IMR-90 (cell line): Measurements from ENCODE around the gene FNDC3A. TPM values are rescaled to one million over a fixed set of nuclear protein-coding genes. Genes with fewer than 3 reads are reported as not detected.

ENCODE experiments used
- ATAC-seq: fragments of 200-7000 bp; cut with Tn5 transposase; 2 replicates; pipeline ENCODE4 v1.9.1; 2020; ENCODE audit warnings: low read depth, mild to moderate bottlenecking, moderate library complexity
- BruUV-seq: library from RNA; stranded (reverse); fragments of 400-500 nt; replicated peaks from 2 replicates; lab custom pipeline; 2021; lab: Mats Ljungman, UMichigan
- CTCF ChIA-PET: fragments of 300-600 bp; formaldehyde crosslinking; extraction: SDS; loops from one replicate; lab custom pipeline; 2021; ENCODE audit warnings: antibody characterized with exemption; lab: Yijun Ruan, JAX
- POLR2A ChIA-PET: fragments of 300-600 bp; sonication (Branson Sonifier 250); formaldehyde crosslinking; loops from one replicate; lab custom pipeline; 2022; ENCODE audit warnings: antibody characterized with exemption; ENCODE audit not compliant: unreplicated experiment; lab: Charles Lee
- DNase-seq: peaks from one replicate; pipeline ENCODE4 v3.0.0; 2013
- H2AFZ ChIP-seq: replicated peaks from 2 replicates; pipeline ENCODE3; 2013; ENCODE audit warnings: low read length, mild to moderate bottlenecking; ENCODE audit not compliant: poor library complexity
- H2AK5ac ChIP-seq: 2 replicates; pipeline ENCODE4 v1.6.1; 2013; ENCODE audit warnings: low read depth, low read length, inconsistent platforms
- H2AK9ac ChIP-seq: replicated peaks from 2 replicates; pipeline ENCODE3; 2013; ENCODE audit warnings: mild to moderate bottlenecking, low read depth, low read length, moderate library complexity; ENCODE audit not compliant: poor library complexity
- H2BK120ac ChIP-seq: 2 replicates; pipeline ENCODE4 v1.6.1; 2013; ENCODE audit warnings: low read depth, low read length, inconsistent platforms
- H2BK15ac ChIP-seq: 3 replicates; pipeline ENCODE4 v1.6.1; 2013; ENCODE audit warnings: low read depth, low read length, inconsistent platforms
- H2BK20ac ChIP-seq: 2 replicates; pipeline ENCODE4 v1.6.1; 2013; ENCODE audit warnings: low read depth, mild to moderate bottlenecking, inconsistent platforms, low read length, moderate library complexity
- H2BK5ac ChIP-seq: 2 replicates; pipeline ENCODE4 v1.6.1; 2013; ENCODE audit warnings: mild to moderate bottlenecking, low read depth, low read length, inconsistent platforms; ENCODE audit not compliant: poor library complexity, severe bottlenecking
- H3K14ac ChIP-seq: replicated peaks from 2 replicates; pipeline ENCODE4 v1.6.1; 2013; ENCODE audit warnings: low read depth, low read length, inconsistent platforms
- H3K18ac ChIP-seq: 2 replicates; pipeline ENCODE4 v1.6.1; 2013; ENCODE audit warnings: low read depth, low read length, control low read depth
- H3K23ac ChIP-seq: 2 replicates; pipeline ENCODE4 v1.6.1; 2013; ENCODE audit warnings: low read depth, low read length, inconsistent platforms
- H3K27ac ChIP-seq: 2 replicates; pipeline ENCODE4 v1.5.1; 2013; ENCODE audit warnings: mild to moderate bottlenecking, control low read depth, low read length; ENCODE audit not compliant: insufficient read depth
- H3K27me3 ChIP-seq: 2 replicates; pipeline ENCODE4 v1.6.1; 2013; ENCODE audit warnings: low read length; ENCODE audit not compliant: control insufficient read depth, insufficient read depth
- H3K36me3 ChIP-seq: 2 replicates; pipeline ENCODE4 v1.6.1; 2013; ENCODE audit warnings: low read length, mixed read lengths; ENCODE audit not compliant: control insufficient read depth, insufficient read depth
- H3K4ac ChIP-seq: 2 replicates; pipeline ENCODE4 v1.6.1; 2013; ENCODE audit warnings: low read depth, low read length, inconsistent platforms
- H3K4me1 ChIP-seq: 2 replicates; pipeline ENCODE4 v1.6.1; 2013; ENCODE audit warnings: low read length, mixed read lengths; ENCODE audit not compliant: control insufficient read depth, insufficient read depth
- H3K4me2 ChIP-seq: 2 replicates; pipeline ENCODE4 v1.6.1; 2013; ENCODE audit warnings: low read depth, mild to moderate bottlenecking, control low read depth, low read length, moderate library complexity
- H3K4me3 ChIP-seq: 2 replicates; pipeline ENCODE4 v1.5.1; 2013; ENCODE audit warnings: low read depth, mild to moderate bottlenecking, control low read depth, low read length, moderate library complexity; ENCODE audit not compliant: insufficient read depth
- H3K56ac ChIP-seq: 2 replicates; pipeline ENCODE4 v1.6.1; 2013; ENCODE audit warnings: low read length, inconsistent platforms; ENCODE audit not compliant: insufficient read depth; ENCODE audit errors: extremely low read depth
- H3K79me1 ChIP-seq, 2 experiments: 2 replicates each; pipeline ENCODE4 v1.6.1; 2013; ENCODE audit warnings: low read length in 2 of 2, inconsistent platforms in 1 of 2, low read depth in 1 of 2
- H3K9ac ChIP-seq: 2 replicates; pipeline ENCODE4 v1.6.1; 2013; ENCODE audit warnings: low read depth, low read length, control low read depth
- H3K9me1 ChIP-seq: 2 replicates; pipeline ENCODE4 v1.6.1; 2013; ENCODE audit warnings: low read length, inconsistent platforms; ENCODE audit not compliant: insufficient read depth
- H3K9me3 ChIP-seq: 2 replicates; pipeline ENCODE4 v1.6.1; 2013; ENCODE audit warnings: low read length; ENCODE audit not compliant: control insufficient read depth, insufficient read depth
- H4K20me1 ChIP-seq: 2 replicates; pipeline ENCODE4 v1.6.1; 2013; ENCODE audit warnings: low read length, inconsistent platforms; ENCODE audit not compliant: insufficient read depth
- H4K5ac ChIP-seq: 2 replicates; pipeline ENCODE4 v1.6.1; 2013; ENCODE audit warnings: mild to moderate bottlenecking, low read depth, low read length, control low read depth
- H4K8ac ChIP-seq, 2 experiments: 2 replicates each; pipeline ENCODE4 v1.6.1; 2013; ENCODE audit warnings: low read depth in 2 of 2, low read length in 2 of 2, control low read depth in 1 of 2, inconsistent platforms in 1 of 2
- H4K91ac ChIP-seq: 2 replicates; pipeline ENCODE4 v1.6.1; 2013; ENCODE audit warnings: low read depth, low read length, inconsistent platforms; ENCODE audit not compliant: insufficient read depth
- BHLHE40 ChIP-seq: fragments of 150-350 bp; IDR thresholded peaks from 2 replicates; pipeline ENCODE4 v1.6.1; 2016; ENCODE audit warnings: mild to moderate bottlenecking, low read depth, low read length
- CEBPB ChIP-seq: IDR thresholded peaks from 2 replicates; pipeline ENCODE4 v1.6.1; 2012; ENCODE audit warnings: low read depth, low read length, improper control_type of control experiment
- CHD1 ChIP-seq: IDR thresholded peaks from 2 replicates; pipeline ENCODE4 v1.6.1; 2012; ENCODE audit warnings: low read depth, low read length, improper control_type of control experiment
- ELK1 ChIP-seq: fragments of 150-350 bp; IDR thresholded peaks from 2 replicates; pipeline ENCODE4 v1.6.1; 2016; ENCODE audit warnings: low read depth, mild to moderate bottlenecking, low read length, moderate library complexity, borderline replicate concordance
- FOS ChIP-seq: fragments of 150-350 bp; IDR thresholded peaks from 2 replicates; pipeline ENCODE4 v1.6.1; 2016; ENCODE audit warnings: low read depth, low read length
- MAFK ChIP-seq: IDR thresholded peaks from 2 replicates; pipeline ENCODE4 v1.6.1; 2012; ENCODE audit warnings: low read depth, low read length, improper control_type of control experiment
- MAZ ChIP-seq: IDR thresholded peaks from 2 replicates; pipeline ENCODE4 v1.6.1; 2012; ENCODE audit warnings: low read depth, mild to moderate bottlenecking, low read length, improper control_type of control experiment, moderate library complexity, borderline replicate concordance
- MXI1 ChIP-seq: IDR thresholded peaks from 2 replicates; pipeline ENCODE4 v1.6.1; 2012; ENCODE audit warnings: low read depth, mild to moderate bottlenecking, low read length, moderate library complexity, borderline replicate concordance
- NFE2L2 ChIP-seq: fragments of 150-350 bp; IDR thresholded peaks from 2 replicates; pipeline ENCODE4 v1.6.1; 2016; ENCODE audit warnings: low read depth, mild to moderate bottlenecking, low read length
- POLR2A ChIP-seq: IDR thresholded peaks from 2 replicates; pipeline ENCODE4 v1.6.1; 2012; ENCODE audit warnings: mild to moderate bottlenecking, low read depth, low read length
- RAD21 ChIP-seq: IDR thresholded peaks from 2 replicates; pipeline ENCODE4 v1.6.1; 2012; ENCODE audit warnings: low read length, improper control_type of control experiment
- RCOR1 ChIP-seq: IDR thresholded peaks from 2 replicates; pipeline ENCODE4 v1.6.1; 2012; ENCODE audit warnings: mild to moderate bottlenecking, low read length, improper control_type of control experiment; ENCODE audit not compliant: insufficient replicate concordance
- RFX5 ChIP-seq: IDR thresholded peaks from 2 replicates; pipeline ENCODE4 v1.8.0; 2012; ENCODE audit warnings: low read depth, mild to moderate bottlenecking, low read length, moderate library complexity
- SMC3 ChIP-seq: fragments of 150-350 bp; IDR thresholded peaks from 2 replicates; pipeline ENCODE4 v1.6.1; 2016; ENCODE audit warnings: low read depth, mild to moderate bottlenecking, antibody characterized with exemption, low read length, moderate library complexity
- WGBS, 2 experiments: methylation state at CpG; one replicate each; pipeline versions ENCODE4 v1.1.5 to v1.1.7; 2013; ENCODE audit warnings: missing lambda C conversion rate in 2 of 2; ENCODE audit not compliant: insufficient read length in 1 of 2; ENCODE audit errors: extremely low coverage in 2 of 2; 5-methylcytosine and 5-hydroxymethylcytosine counted together
- dilution Hi-C: fragments of 300-500 bp; cut with HindIII; formaldehyde crosslinking; loops from one replicate; pipeline ENCODE4 v1.14.3; 2018; ENCODE audit warnings: low sequenced_read_pairs; ENCODE audit not compliant: unreplicated experiment
- in situ Hi-C: fragments of 300-500 bp; cut with MboI; formaldehyde crosslinking; loops from 3 replicates; pipeline ENCODE4 v1.14.3; 2019; ENCODE audit warnings: low sequenced_read_pairs, inconsistent platforms, mixed read lengths
- intact Hi-C: fragments of 100-400 bp; cut with micrococcal nuclease; formaldehyde crosslinking; loops from 2 replicates; pipeline ENCODE4 v1.10.0; 2022
- polyA plus RNA-seq, 3 experiments: library from polyadenylated mRNA; depleted of rRNA; stranded (reverse); fragments of >200 nt; gene quantifications; 2 replicates each; pipeline ENCODE4 v1.2.3, GENCODE V29; 2012; ENCODE audit warnings: low replicate concordance in 1 of 3
- total RNA-seq: library from RNA; depleted of rRNA; stranded (reverse); fragments of >200 nt; gene quantifications from 2 replicates; pipeline ENCODE4 v1.2.3, GENCODE V29; 2012
- TF ChIP-seq, protein P1 (sequence below): fragments of 150-350 bp; IDR thresholded peaks from 2 replicates; pipeline ENCODE4 v1.6.1; 2017; ENCODE audit warnings: mild to moderate bottlenecking, antibody characterized with exemption, low read length, low read depth
- TF ChIP-seq, protein P2 (sequence below): conservative IDR thresholded peaks from 2 replicates; pipeline ENCODE4 v1.5.1; 2012; ENCODE audit warnings: mild to moderate bottlenecking, low read depth, low read length, improper control_type of control experiment

The FNDC3A gene
- total and polyA plus RNA-seq, 2 of the 4 experiments (the other 2 are of a cell fraction) = 29.2 to 60.4 TPM

GRCh38 chr13:49206641-49207040 lies 230.9 kb downstream of the FNDC3A start:
- Histone ChIP-seq H4K20me1 (no peaks in the 10 kb centered on the region), H2BK15ac (no peak overlapping the region), H3K79me1 (no peaks in the 10 kb centered on the region; a peak in 1 of 4 replicates), H3K9me3 (no peaks in the 10 kb centered on the region), H2BK5ac (no peak overlapping the region), H3K9me1 (no peaks in the 10 kb centered on the region), H3K4ac (no peak overlapping the region), H4K8ac (no peak overlapping the region), H3K4me3 (no peak overlapping the region), H3K27ac (no peak overlapping the region), H3K14ac (no peak overlapping the region), H4K91ac (no peak overlapping the region), H3K4me2 (no peak overlapping the region), H4K5ac (no peak overlapping the region), H3K18ac (no peak overlapping the region), H3K9ac (no peak overlapping the region), H3K27me3 (no peaks in the 10 kb centered on the region), H2AFZ (no peak overlapping the region), H3K56ac (no peak overlapping the region), H2BK120ac (no peak overlapping the region), H2AK9ac (no peak overlapping the region), H3K23ac (no peak overlapping the region), H3K4me1 (no peaks in the 10 kb centered on the region), H2AK5ac (no peak overlapping the region), H2BK20ac (no peak overlapping the region), H3K36me3 (peaks cover 25% of the 10 kb centered on the region)
- TF ChIP-seq RAD21 = no peak
- TF ChIP-seq, protein P1, sequence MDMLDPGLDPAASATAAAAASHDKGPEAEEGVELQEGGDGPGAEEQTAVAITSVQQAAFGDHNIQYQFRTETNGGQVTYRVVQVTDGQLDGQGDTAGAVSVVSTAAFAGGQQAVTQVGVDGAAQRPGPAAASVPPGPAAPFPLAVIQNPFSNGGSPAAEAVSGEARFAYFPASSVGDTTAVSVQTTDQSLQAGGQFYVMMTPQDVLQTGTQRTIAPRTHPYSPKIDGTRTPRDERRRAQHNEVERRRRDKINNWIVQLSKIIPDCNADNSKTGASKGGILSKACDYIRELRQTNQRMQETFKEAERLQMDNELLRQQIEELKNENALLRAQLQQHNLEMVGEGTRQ = no peak
- no peak for TF ChIP-seq NFE2L2
- no peak for TF ChIP-seq FOS
- TF ChIP-seq ELK1 = no peak
- TF ChIP-seq POLR2A = no peak
- no peak for TF ChIP-seq MXI1
- no peak for TF ChIP-seq BHLHE40
- TF ChIP-seq RCOR1 = no peak
- TF ChIP-seq MAZ = no peak
- no peak for TF ChIP-seq CEBPB
- no peak for TF ChIP-seq CHD1
- no peak for TF ChIP-seq SMC3
- no peak for TF ChIP-seq RFX5
- TF ChIP-seq MAFK = no peak
- TF ChIP-seq, protein P2, sequence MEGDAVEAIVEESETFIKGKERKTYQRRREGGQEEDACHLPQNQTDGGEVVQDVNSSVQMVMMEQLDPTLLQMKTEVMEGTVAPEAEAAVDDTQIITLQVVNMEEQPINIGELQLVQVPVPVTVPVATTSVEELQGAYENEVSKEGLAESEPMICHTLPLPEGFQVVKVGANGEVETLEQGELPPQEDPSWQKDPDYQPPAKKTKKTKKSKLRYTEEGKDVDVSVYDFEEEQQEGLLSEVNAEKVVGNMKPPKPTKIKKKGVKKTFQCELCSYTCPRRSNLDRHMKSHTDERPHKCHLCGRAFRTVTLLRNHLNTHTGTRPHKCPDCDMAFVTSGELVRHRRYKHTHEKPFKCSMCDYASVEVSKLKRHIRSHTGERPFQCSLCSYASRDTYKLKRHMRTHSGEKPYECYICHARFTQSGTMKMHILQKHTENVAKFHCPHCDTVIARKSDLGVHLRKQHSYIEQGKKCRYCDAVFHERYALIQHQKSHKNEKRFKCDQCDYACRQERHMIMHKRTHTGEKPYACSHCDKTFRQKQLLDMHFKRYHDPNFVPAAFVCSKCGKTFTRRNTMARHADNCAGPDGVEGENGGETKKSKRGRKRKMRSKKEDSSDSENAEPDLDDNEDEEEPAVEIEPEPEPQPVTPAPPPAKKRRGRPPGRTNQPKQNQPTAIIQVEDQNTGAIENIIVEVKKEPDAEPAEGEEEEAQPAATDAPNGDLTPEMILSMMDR = no peak
- dilution Hi-C loops = no loop called here
- CTCF ChIA-PET = no interaction called here
- POLR2A ChIA-PET = no interaction called here
- in situ Hi-C loops = no loop called here
- BruUV-seq = no TSS peak
- ATAC-seq (no peak), DNase-seq (no peak)
- no CpG with 5 or more reads among the region's 3 CpGs for WGBS, 2 experiments
- intact Hi-C loops = loop anchor here (10.0 kb wide), 1 partner anchor 222 kb away; no protein-coding TSS in a partner anchor
